Ovary (tissue), 3 donors: ENCODE results near the gene CMIP.

Experiments used
- EP300 ChIP-seq: sonication (generic); formaldehyde crosslinking; IDR thresholded peaks from one replicate; pipeline ENCODE4 v1.6.1; 2017; ENCODE audit warnings: antibody characterized with exemption
- TF ChIP-seq, protein P1 (sequence below), 3 donors: fragments of 450-650 bp in 2 of 3; fragments of 200-600 bp in 1 of 3; IDR thresholded peaks; one replicate each; pipeline versions ENCODE4 v1.5.1 to v1.8.0; 2016 to 2022; ENCODE audit warnings: antibody characterized with exemption in 3 of 3, mild to moderate bottlenecking in 1 of 3
- donor health status: DM: no; HTN: no; CAD: no.

DNA sequence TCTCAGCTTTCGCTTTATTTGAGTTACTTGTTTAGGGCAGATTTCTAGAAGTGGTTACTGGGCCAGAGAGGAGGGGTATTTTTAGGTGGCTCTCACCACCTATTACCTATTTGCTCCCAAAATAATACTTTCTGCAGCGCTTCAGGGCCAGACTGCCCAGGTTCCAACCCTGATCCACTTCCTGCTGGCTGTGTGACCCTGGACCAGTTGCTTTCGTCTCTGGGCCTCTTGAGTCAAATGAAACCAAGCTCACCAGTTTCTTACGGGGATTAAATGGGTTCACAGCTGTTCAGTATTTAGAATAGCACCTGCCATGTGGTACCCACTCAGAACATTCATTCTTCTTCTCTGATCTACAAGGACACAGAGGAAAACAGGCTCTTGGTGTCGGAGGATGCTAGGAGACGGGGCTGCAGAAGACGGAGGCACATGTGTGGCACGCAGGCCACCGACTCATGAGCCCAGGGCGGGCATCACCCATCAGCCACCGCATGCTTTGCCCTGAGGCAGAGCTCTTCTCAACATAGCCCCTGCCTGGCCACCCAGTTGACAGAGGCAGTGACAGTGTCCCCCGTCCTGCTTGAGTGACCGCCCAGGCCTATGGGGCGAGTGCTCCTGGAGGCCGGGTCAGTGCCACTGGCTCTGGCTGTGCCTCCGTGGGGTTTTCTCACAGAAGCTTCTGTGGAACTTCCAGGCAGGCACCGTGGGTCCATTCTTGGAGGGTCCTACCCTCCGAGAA is 185.5 kb downstream of the CMIP start:
- TF ChIP-seq, protein P1, sequence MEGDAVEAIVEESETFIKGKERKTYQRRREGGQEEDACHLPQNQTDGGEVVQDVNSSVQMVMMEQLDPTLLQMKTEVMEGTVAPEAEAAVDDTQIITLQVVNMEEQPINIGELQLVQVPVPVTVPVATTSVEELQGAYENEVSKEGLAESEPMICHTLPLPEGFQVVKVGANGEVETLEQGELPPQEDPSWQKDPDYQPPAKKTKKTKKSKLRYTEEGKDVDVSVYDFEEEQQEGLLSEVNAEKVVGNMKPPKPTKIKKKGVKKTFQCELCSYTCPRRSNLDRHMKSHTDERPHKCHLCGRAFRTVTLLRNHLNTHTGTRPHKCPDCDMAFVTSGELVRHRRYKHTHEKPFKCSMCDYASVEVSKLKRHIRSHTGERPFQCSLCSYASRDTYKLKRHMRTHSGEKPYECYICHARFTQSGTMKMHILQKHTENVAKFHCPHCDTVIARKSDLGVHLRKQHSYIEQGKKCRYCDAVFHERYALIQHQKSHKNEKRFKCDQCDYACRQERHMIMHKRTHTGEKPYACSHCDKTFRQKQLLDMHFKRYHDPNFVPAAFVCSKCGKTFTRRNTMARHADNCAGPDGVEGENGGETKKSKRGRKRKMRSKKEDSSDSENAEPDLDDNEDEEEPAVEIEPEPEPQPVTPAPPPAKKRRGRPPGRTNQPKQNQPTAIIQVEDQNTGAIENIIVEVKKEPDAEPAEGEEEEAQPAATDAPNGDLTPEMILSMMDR (IDR thresholded peaks at IDR 0.05): no peak
- no peak for TF ChIP-seq EP300
